Mammary epithelial cell (primary cell): ENCODE measurements around the gene HES4.

Source experiments
- EZH2 ChIP-seq: IDR thresholded peaks from 2 replicates; pipeline ENCODE4 v1.6.1; 2012; ENCODE audit warnings: low read length, inconsistent platforms, borderline replicate concordance
- TF ChIP-seq, protein P1 (sequence below), 2 donors: IDR thresholded peaks in 1 of 2; conservative IDR thresholded peaks in 1 of 2; 2 replicates each; pipeline ENCODE4 v1.5.1; 2011 to 2012; ENCODE audit warnings: inconsistent platforms in 2 of 2, low read length in 2 of 2, mild to moderate bottlenecking in 2 of 2, control low read depth in 1 of 2, low read depth in 1 of 2; ENCODE audit not compliant: insufficient read depth in 1 of 2; ENCODE audit errors: extremely low read depth in 1 of 2

DNA sequence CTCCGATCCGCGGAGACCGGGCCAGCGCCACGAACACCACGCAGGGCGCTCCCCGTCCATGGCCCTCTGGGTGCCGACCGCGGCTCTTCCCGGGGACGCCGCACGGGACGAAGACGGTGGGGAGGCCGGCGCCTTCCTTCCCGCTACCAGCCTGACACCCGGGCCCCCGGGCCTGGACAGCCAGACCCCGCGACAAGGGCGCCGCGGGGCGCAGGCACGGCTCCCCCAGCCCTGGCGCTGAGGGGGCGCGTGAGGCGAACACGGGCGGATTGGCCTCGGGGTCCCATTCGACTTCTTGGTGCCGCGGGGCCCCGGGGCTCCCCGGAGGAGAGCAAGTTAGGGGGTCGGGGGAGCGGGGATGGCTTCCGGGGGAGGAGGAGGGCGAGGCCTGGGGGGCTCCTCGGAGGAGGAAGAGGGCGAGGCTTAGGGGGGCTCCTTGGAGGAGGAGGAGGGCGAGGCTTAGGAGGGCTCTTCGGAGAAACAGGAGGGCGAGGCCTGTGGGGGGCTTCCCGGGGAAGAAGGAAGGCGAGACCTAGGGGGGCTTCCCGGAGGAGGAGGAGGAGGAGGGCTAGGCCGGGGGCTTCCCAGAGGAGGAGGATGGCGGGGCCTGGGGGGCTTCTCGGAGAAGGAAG is 40.0 kb downstream of the HES4 start:
- TF ChIP-seq, protein P1, sequence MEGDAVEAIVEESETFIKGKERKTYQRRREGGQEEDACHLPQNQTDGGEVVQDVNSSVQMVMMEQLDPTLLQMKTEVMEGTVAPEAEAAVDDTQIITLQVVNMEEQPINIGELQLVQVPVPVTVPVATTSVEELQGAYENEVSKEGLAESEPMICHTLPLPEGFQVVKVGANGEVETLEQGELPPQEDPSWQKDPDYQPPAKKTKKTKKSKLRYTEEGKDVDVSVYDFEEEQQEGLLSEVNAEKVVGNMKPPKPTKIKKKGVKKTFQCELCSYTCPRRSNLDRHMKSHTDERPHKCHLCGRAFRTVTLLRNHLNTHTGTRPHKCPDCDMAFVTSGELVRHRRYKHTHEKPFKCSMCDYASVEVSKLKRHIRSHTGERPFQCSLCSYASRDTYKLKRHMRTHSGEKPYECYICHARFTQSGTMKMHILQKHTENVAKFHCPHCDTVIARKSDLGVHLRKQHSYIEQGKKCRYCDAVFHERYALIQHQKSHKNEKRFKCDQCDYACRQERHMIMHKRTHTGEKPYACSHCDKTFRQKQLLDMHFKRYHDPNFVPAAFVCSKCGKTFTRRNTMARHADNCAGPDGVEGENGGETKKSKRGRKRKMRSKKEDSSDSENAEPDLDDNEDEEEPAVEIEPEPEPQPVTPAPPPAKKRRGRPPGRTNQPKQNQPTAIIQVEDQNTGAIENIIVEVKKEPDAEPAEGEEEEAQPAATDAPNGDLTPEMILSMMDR (conservative IDR thresholded peaks at IDR 0.05 in 1 of 2, IDR thresholded peaks at IDR 0.05 in 1 of 2; ENCODE audit: extremely low read depth in 1 of 2, insufficient read depth in 1 of 2, low read depth in 1 of 2, low read length in 2 of 2) = no peak
- TF ChIP-seq EZH2 = no peak
